Left ventricle myocardium inferior (tissue), 1 donor: ENCODE measurements around the gene PSMA4. TPM values are rescaled to one million over a fixed set of nuclear protein-coding genes. Genes with fewer than 3 reads are reported as not detected.
A peak's percentile ranks its signal among the peaks of the same experiment; 100 is the strongest.

Experiments
- DNase-seq: peaks from one replicate; pipeline ENCODE4 v3.0.0-alpha.2; 2020
- H3K27ac ChIP-seq: fragments of 200-600 bp; replicated peaks from 2 replicates; pipeline ENCODE4 v1.8.0; 2021
- H3K27me3 ChIP-seq: fragments of 200-600 bp; 2 replicates; pipeline ENCODE4 v1.8.0; 2021; ENCODE audit warnings: low read depth
- H3K36me3 ChIP-seq: fragments of 200-600 bp; 2 replicates; pipeline ENCODE4 v1.8.0; 2021
- H3K4me1 ChIP-seq: fragments of 200-600 bp; 2 replicates; pipeline ENCODE4 v1.8.0; 2021
- H3K4me3 ChIP-seq: fragments of 200-600 bp; 2 replicates; pipeline ENCODE4 v1.8.0; 2021; ENCODE audit warnings: mild to moderate bottlenecking, moderate library complexity
- H3K9me3 ChIP-seq: fragments of 200-600 bp; replicated peaks from 2 replicates; pipeline ENCODE4 v1.8.0; 2021
- CTCF ChIP-seq: fragments of 200-600 bp; IDR thresholded peaks from 2 replicates; pipeline ENCODE4 v1.8.0; 2021; ENCODE audit warnings: antibody characterized with exemption, mild to moderate bottlenecking, borderline replicate concordance
- intact Hi-C: fragments of 100-400 bp; cut with micrococcal nuclease; formaldehyde crosslinking; loops from one replicate; pipeline ENCODE4 v1.11.0; 2022
- total RNA-seq: library from RNA; stranded (reverse); fragmentation: NEBNext Ultra II Directional; extraction: Animal tissue kit (Norgen Biotek cat#: 25700); gene quantifications from one replicate; pipeline ENCODE4 v1.2.1, GENCODE V29; 2021
- donor health status: DM: no; HTN: yes; CAD: no; lungs with severe emphysema.

PSMA4 gene
- total RNA-seq, 1 donor from 2014 or later: 109 TPM

- DNase-seq: peak; percentile 89
- Histone ChIP-seq H3K9me3 (no peaks in the 10 kb centered on the region), H3K27me3 (peaks cover 8% of the 10 kb centered on the region), H3K4me1 (peaks cover 15% of the 10 kb centered on the region), H3K27ac (no peak within 1 kb of the TSS), H3K4me3 (peak within 1 kb of the TSS; percentile 73), H3K36me3 (no peaks in the 10 kb centered on the region)
- intact Hi-C loops: no loop called here
- TF ChIP-seq CTCF: no peak
Measured at GRCh38 chr15:78565097-78565950, 25.1 kb downstream of the PSMA4 start, which contains the start of gene CHRNA5. CHRNA5 (plus strand) TSS chr15:78565520; CDS start chr15:78565720, 200 bp downstream.

GRCh38 chr15:78565951-78566774 is 25.9 kb downstream of the PSMA4 start:
- no peak for TF ChIP-seq CTCF
- no peaks in the 10 kb centered on the region for H3K36me3 ChIP-seq
- no peak overlapping the region for H3K27ac ChIP-seq
- DNase-seq: no peak
- peaks cover 12% of the 10 kb centered on the region for H3K27me3 ChIP-seq
- peak overlapping the region; percentile 73 for H3K4me3 ChIP-seq
- intact Hi-C loops: no loop called here
- no peaks in the 10 kb centered on the region for H3K9me3 ChIP-seq
- H3K4me1 ChIP-seq: peaks cover 15% of the 10 kb centered on the region

GRCh38 chr15:78567531-78567930 is 27.3 kb downstream of the PSMA4 start:
- peaks cover 12% of the 10 kb centered on the region for H3K27me3 ChIP-seq
- H3K9me3 ChIP-seq: no peaks in the 10 kb centered on the region
- TF ChIP-seq CTCF: no peak
- intact Hi-C loops: no loop called here
- no peak for DNase-seq
- H3K27ac ChIP-seq: no peak overlapping the region
- H3K4me3 ChIP-seq: no peak overlapping the region
- H3K4me1 ChIP-seq: peaks cover 20% of the 10 kb centered on the region
- no peaks in the 10 kb centered on the region for H3K36me3 ChIP-seq

- DNase-seq: no peak
- TF ChIP-seq CTCF: no peak
- no peaks in the 10 kb centered on the region for H3K36me3 ChIP-seq
- H3K4me1 ChIP-seq: peaks cover 13% of the 10 kb centered on the region
- H3K27ac ChIP-seq: no peak overlapping the region
- intact Hi-C loops: no loop called here
- H3K27me3 ChIP-seq: peaks cover 12% of the 10 kb centered on the region
- H3K9me3 ChIP-seq: no peaks in the 10 kb centered on the region
- H3K4me3 ChIP-seq: no peak overlapping the region
Measured at GRCh38 chr15:78570710-78571109, 30.5 kb downstream of the PSMA4 start.

GRCh38 chr15:78571382-78571781 is 31.1 kb downstream of the PSMA4 start:
- no peak overlapping the region for H3K27ac ChIP-seq
- peaks cover 6% of the 10 kb centered on the region for H3K4me1 ChIP-seq
- H3K4me3 ChIP-seq: no peak overlapping the region
- H3K36me3 ChIP-seq: no peaks in the 10 kb centered on the region
- no peak for DNase-seq
- no peak for TF ChIP-seq CTCF
- intact Hi-C loops: no loop called here
- H3K27me3 ChIP-seq: peaks cover 12% of the 10 kb centered on the region
- H3K9me3 ChIP-seq: no peaks in the 10 kb centered on the region
